Measurements from ENCODE around the gene ZSCAN20. TPM values are rescaled to one million over a fixed set of nuclear protein-coding genes. Genes with fewer than 3 reads are reported as not detected.

ZSCAN20 gene
- total RNA-seq, 2 experiments from 2014 or later = 2.6 to 3.5 TPM

GRCh38 chr1:33512226-33513011 lies 40.0 kb downstream of the ZSCAN20 start:
- no peaks in the 10 kb centered on the region for H3K4me1 Mint-ChIP-seq
- ATAC-seq (ENCODE audit: low read depth) (no peak), DNase-seq (no peak)
- no peak overlapping the region for H3K27ac Mint-ChIP-seq
- H3K9me3 Mint-ChIP-seq = peaks cover 2% of the 10 kb centered on the region
- H3K36me3 Mint-ChIP-seq = no peaks in the 10 kb centered on the region
- H3K27me3 Mint-ChIP-seq = peaks cover 5% of the 10 kb centered on the region
- POLR2A ChIA-PET = no interaction called here
- no peak overlapping the region for H3K4me3 Mint-ChIP-seq

- DNase-seq (no peak), ATAC-seq (ENCODE audit: low read depth) (no peak)
- POLR2A ChIA-PET = no interaction called here
- Mint-ChIP-seq H3K9me3 (peaks cover 2% of the 10 kb centered on the region), H3K27me3 (peaks cover 8% of the 10 kb centered on the region), H3K36me3 (no peaks in the 10 kb centered on the region), H3K27ac (no peak overlapping the region), H3K4me3 (no peak overlapping the region), H3K4me1 (no peaks in the 10 kb centered on the region)
These were observed 42.7 kb downstream of the ZSCAN20 start for GRCh38 chr1:33515112-33515511.

- Mint-ChIP-seq H3K36me3 (no peaks in the 10 kb centered on the region), H3K27me3 (peaks cover 8% of the 10 kb centered on the region), H3K9me3 (peaks cover 2% of the 10 kb centered on the region), H3K4me3 (no peak overlapping the region), H3K27ac (no peak overlapping the region), H3K4me1 (no peaks in the 10 kb centered on the region)
- POLR2A ChIA-PET = no interaction called here
- no peak for DNase-seq
- no peak for ATAC-seq (ENCODE audit: low read depth)
These were observed 43.2 kb downstream of the ZSCAN20 start for GRCh38 chr1:33515607-33516006.

GRCh38 chr1:33516428-33516827 lies 44.0 kb downstream of the ZSCAN20 start:
- ATAC-seq (ENCODE audit: low read depth) = no peak
- Mint-ChIP-seq H3K36me3 (no peaks in the 10 kb centered on the region), H3K27me3 (peaks cover 8% of the 10 kb centered on the region), H3K9me3 (peaks cover 2% of the 10 kb centered on the region), H3K4me3 (no peak overlapping the region), H3K27ac (no peak overlapping the region), H3K4me1 (no peaks in the 10 kb centered on the region)
- DNase-seq = no peak
- POLR2A ChIA-PET = no interaction called here

GRCh38 chr1:33516891-33517567 lies 44.6 kb downstream of the ZSCAN20 start:
- no peaks in the 10 kb centered on the region for H3K4me1 Mint-ChIP-seq
- DNase-seq (no peak), ATAC-seq (ENCODE audit: low read depth) (no peak)
- POLR2A ChIA-PET = no interaction called here
- peaks cover 5% of the 10 kb centered on the region for H3K27me3 Mint-ChIP-seq
- no peaks in the 10 kb centered on the region for H3K36me3 Mint-ChIP-seq
- no peak overlapping the region for H3K4me3 Mint-ChIP-seq
- H3K27ac Mint-ChIP-seq = no peak overlapping the region
- peaks cover 2% of the 10 kb centered on the region for H3K9me3 Mint-ChIP-seq

GRCh38 chr1:33517596-33518250 lies 45.3 kb downstream of the ZSCAN20 start:
- H3K9me3 Mint-ChIP-seq = peaks cover 2% of the 10 kb centered on the region
- ATAC-seq (ENCODE audit: low read depth) (no peak), DNase-seq (no peak)
- no peaks in the 10 kb centered on the region for H3K36me3 Mint-ChIP-seq
- H3K4me3 Mint-ChIP-seq = no peak overlapping the region
- POLR2A ChIA-PET = no interaction called here
- H3K27me3 Mint-ChIP-seq = peaks cover 5% of the 10 kb centered on the region
- H3K27ac Mint-ChIP-seq = no peak overlapping the region
- no peaks in the 10 kb centered on the region for H3K4me1 Mint-ChIP-seq

- ATAC-seq (ENCODE audit: low read depth) = no peak
- DNase-seq = no peak
- H3K4me3 Mint-ChIP-seq = no peak overlapping the region
- H3K4me1 Mint-ChIP-seq = no peaks in the 10 kb centered on the region
- POLR2A ChIA-PET = no interaction called here
- no peaks in the 10 kb centered on the region for H3K36me3 Mint-ChIP-seq
- peaks cover 5% of the 10 kb centered on the region for H3K27me3 Mint-ChIP-seq
- H3K9me3 Mint-ChIP-seq = no peaks in the 10 kb centered on the region
- H3K27ac Mint-ChIP-seq = no peak overlapping the region
These were observed 46.9 kb downstream of the ZSCAN20 start for GRCh38 chr1:33519240-33519884.

GRCh38 chr1:33524586-33524985 lies 52.1 kb downstream of the ZSCAN20 start:
- Mint-ChIP-seq H3K4me3 (no peak overlapping the region), H3K36me3 (no peaks in the 10 kb centered on the region), H3K27me3 (peaks cover 17% of the 10 kb centered on the region), H3K4me1 (no peaks in the 10 kb centered on the region), H3K27ac (no peak overlapping the region), H3K9me3 (no peaks in the 10 kb centered on the region)
- ATAC-seq (ENCODE audit: low read depth) (no peak), DNase-seq (no peak)
- POLR2A ChIA-PET = no interaction called here

GRCh38 chr1:33527934-33528333 lies 55.5 kb downstream of the ZSCAN20 start:
- ATAC-seq (ENCODE audit: low read depth) (no peak), DNase-seq (no peak)
- Mint-ChIP-seq H3K9me3 (no peaks in the 10 kb centered on the region), H3K36me3 (no peaks in the 10 kb centered on the region), H3K4me1 (no peaks in the 10 kb centered on the region), H3K27ac (no peak overlapping the region), H3K27me3 (peaks cover 26% of the 10 kb centered on the region), H3K4me3 (no peak overlapping the region)
- POLR2A ChIA-PET = no interaction called here

- Mint-ChIP-seq H3K36me3 (no peaks in the 10 kb centered on the region), H3K9me3 (no peaks in the 10 kb centered on the region), H3K27me3 (peaks cover 26% of the 10 kb centered on the region), H3K4me3 (no peak overlapping the region), H3K27ac (no peak overlapping the region), H3K4me1 (no peaks in the 10 kb centered on the region)
- POLR2A ChIA-PET = no interaction called here
- DNase-seq (no peak), ATAC-seq (ENCODE audit: low read depth) (no peak)
These were observed 57.5 kb downstream of the ZSCAN20 start for GRCh38 chr1:33529957-33530356.

GRCh38 chr1:33532250-33532649 lies 59.8 kb downstream of the ZSCAN20 start:
- Mint-ChIP-seq H3K36me3 (no peaks in the 10 kb centered on the region), H3K9me3 (no peaks in the 10 kb centered on the region), H3K4me1 (no peaks in the 10 kb centered on the region), H3K27me3 (peaks cover 21% of the 10 kb centered on the region), H3K4me3 (no peak overlapping the region), H3K27ac (no peak overlapping the region)
- POLR2A ChIA-PET = no interaction called here
- ATAC-seq (ENCODE audit: low read depth) = no peak
- DNase-seq = no peak

GRCh38 chr1:33532936-33533335 lies 60.5 kb downstream of the ZSCAN20 start:
- peaks cover 20% of the 10 kb centered on the region for H3K27me3 Mint-ChIP-seq

GRCh38 chr1:33535334-33535733 lies 62.9 kb downstream of the ZSCAN20 start:
- Mint-ChIP-seq H3K4me3 (no peak overlapping the region), H3K9me3 (no peaks in the 10 kb centered on the region), H3K27ac (no peak overlapping the region), H3K4me1 (peaks cover 2% of the 10 kb centered on the region), H3K27me3 (peaks cover 7% of the 10 kb centered on the region), H3K36me3 (no peaks in the 10 kb centered on the region)
- POLR2A ChIA-PET = no interaction called here
- DNase-seq (no peak), ATAC-seq (ENCODE audit: low read depth) (no peak)

More at GRCh38 chr1:33532936-33533335, 60.5 kb downstream of the ZSCAN20 start:
- DNase-seq = no peak
- no peaks in the 10 kb centered on the region for H3K4me1 Mint-ChIP-seq
- no peak overlapping the region for H3K27ac Mint-ChIP-seq
- no peaks in the 10 kb centered on the region for H3K9me3 Mint-ChIP-seq
- no peaks in the 10 kb centered on the region for H3K36me3 Mint-ChIP-seq
- POLR2A ChIA-PET = no interaction called here
- ATAC-seq (ENCODE audit: low read depth) = no peak
- no peak overlapping the region for H3K4me3 Mint-ChIP-seq
